Occipital lobe (tissue), 2 donors: ENCODE data around the gene EXOC4. TPM values are rescaled to one million over a fixed set of nuclear protein-coding genes. Genes with fewer than 3 reads are reported as not detected.

Experiments used
- DNase-seq: peaks from one replicate; lab custom pipeline; 2025; lab: John Stamatoyannopoulos, UW
- total RNA-seq: library from RNA; depleted of rRNA; stranded (reverse); fragments of >200 nt; gene quantifications from one replicate; pipeline ENCODE4 v1.2.3, GENCODE V29; 2014

EXOC4 gene
- total RNA-seq, 1 donor from 2014 or later: 341 TPM

GRCh38 chr7:133491201-133491691, 238.4 kb downstream of the EXOC4 start:
- no peak for DNase-seq

DNA sequence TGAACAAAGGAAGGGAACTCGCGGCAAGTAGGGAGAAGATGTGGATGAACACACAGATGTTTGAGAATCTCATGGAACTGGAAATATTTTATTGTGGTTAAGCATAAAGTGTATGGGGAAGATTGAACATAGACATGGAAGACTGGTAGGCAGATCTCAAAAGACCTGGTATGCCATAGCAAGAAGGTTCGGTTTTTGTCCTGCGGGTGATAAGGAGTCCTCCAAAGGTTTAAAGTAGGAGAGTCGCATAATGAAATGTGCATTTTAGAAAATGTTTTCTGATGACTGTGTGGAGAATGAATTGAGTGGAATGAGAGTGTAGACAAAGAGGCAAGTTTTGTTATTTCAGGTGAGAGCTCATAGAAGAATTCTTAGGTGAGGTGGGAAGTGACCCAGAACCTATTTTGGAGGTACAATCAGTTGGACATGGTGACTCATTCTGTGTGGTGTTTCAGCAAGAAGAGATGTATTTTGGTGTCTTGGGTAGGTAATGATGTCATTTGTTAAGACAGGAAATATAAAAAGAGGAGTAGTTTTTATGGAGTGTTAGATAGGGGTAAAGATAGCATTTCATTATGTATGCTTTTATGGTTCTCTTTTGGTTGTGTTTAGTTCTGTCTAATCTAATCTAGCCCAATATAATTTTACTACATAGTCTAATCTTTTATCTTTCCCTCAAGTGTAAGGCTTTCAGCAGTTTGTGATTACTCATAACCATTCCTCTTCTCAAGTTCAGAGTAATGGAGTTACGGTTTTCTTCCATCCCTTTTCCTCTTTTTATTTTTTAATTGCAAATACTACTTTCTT, 239.2 kb downstream of the EXOC4 start:
- DNase-seq: no peak

DNA sequence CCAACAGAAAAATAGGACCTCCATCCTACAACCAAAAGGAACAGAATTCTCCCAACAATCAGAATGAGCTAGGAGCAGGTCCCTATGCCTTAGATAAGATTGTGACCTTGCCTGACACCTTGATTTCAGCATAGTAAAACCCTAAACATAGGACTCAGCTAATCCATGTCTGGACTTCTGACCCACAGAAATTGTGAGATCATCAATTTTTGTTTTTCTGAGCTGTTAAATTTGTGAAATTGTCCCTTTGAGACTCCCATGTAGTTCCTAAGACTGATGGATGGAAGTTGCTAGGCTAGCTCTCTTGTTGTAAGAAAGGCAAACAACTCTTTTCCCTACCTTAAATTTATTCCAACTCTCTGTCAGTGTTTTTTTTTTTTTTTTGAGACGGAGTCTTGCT, 244.2 kb downstream of the EXOC4 start:
- no peak for DNase-seq

DNA sequence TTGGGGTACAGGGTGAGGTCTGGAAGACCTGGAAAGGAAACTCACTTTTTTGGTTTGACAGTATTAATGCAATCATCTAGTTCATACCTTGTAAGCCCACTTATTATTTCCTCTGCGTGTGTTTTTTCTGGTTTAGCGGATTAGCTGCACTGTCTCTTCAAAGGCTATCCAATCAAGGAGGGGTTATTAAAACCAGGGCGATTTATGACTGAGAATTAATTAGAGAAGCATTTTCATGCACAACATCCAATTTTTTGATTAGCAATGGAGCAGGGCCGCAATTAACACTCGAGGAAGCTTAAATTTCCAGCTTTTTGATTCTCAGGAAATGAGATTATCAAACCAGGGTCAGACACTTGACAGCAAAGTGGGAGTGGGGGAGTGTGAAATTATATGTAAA, 248.9 kb downstream of the EXOC4 start:
- no peak for DNase-seq

DNA sequence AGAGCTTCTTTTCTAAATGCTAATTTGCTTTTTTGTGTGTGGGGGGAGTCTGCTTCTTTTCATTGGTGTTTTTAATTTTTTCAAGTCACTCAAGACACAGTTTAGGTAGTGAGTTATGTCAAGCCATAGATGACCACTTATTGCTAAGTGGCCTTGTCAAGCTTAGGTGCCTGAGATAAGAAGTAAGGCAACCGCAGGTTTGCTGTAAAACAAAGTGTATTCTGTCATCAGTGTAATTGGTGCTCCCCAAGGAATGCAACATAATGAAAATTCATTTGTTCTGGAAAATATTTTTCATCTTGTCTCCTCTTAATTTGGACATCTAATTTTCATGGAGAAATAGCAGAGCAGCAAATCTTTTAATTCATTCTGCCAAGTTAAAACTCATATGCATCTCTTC, 249.6 kb downstream of the EXOC4 start:
- DNase-seq: no peak

GRCh38 chr7:133502972-133503371, 250.1 kb downstream of the EXOC4 start:
- no peak for DNase-seq

DNA sequence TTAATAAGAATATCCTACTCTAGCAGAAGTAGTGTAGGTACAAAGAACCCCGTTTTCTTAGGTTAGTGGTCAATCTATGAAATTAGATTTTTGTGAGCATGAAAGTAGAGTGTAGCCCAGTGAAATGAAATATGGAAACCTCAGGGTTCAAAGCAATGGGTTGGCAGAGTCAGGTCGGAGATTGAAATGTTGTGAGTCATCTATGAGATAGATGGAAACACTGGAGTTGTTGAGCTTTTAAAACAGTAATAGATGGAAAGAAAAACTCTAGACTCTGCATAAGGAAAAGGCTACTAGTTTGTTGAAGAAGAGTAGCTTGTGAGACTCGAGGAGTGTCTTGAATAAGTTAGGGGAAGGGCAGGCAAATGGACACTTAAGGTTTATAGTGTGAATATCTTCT, 251.9 kb downstream of the EXOC4 start:
- DNase-seq: no peak

DNA sequence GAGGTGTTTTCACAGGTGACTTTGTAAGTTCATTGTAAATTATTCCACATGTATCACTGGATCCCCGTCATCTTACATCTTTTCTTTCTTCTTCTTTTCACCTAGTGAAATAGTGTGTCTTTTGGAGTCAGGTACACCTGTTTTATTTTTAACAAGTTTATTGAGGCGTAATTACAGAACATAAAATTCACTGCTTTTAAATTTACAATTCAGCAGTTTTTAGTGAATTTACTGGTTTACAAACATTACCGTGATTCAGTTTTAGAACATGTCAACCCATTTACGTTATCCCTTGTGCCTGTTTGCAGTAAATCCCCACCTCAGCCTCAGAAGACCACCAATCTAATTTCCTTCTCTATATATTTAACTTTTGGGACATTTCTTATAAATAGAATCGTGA, 256.9 kb downstream of the EXOC4 start:
- DNase-seq: no peak

- no peak for DNase-seq
Observed at GRCh38 chr7:133510326-133511055, 257.6 kb downstream of the EXOC4 start.

- DNase-seq: no peak
Observed at GRCh38 chr7:133511252-133511651, 258.4 kb downstream of the EXOC4 start.

- DNase-seq: no peak
Observed at GRCh38 chr7:133511708-133512107, 258.8 kb downstream of the EXOC4 start.

- DNase-seq: no peak
Observed at GRCh38 chr7:133512560-133512959, 259.7 kb downstream of the EXOC4 start.

GRCh38 chr7:133513608-133514007, 260.7 kb downstream of the EXOC4 start:
- DNase-seq: no peak

DNA sequence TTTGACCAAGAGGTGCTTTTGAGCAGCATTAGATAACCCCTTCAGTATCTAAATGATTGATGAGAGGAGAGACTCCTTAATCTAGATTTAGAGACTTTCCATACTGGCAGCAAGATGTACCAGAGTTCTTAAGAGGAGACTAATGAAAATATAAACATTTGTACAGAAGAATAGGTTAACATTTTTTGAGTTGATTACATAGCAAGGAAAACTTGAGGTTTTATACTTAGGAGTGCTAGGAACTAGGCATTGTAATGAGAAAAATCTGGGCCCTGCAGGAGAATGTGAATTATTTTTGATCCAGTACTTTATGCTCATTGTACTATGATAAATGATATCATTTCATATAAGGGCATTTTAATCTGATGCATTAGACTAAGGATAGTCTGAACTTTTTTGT, 261.7 kb downstream of the EXOC4 start:
- no peak for DNase-seq

DNA sequence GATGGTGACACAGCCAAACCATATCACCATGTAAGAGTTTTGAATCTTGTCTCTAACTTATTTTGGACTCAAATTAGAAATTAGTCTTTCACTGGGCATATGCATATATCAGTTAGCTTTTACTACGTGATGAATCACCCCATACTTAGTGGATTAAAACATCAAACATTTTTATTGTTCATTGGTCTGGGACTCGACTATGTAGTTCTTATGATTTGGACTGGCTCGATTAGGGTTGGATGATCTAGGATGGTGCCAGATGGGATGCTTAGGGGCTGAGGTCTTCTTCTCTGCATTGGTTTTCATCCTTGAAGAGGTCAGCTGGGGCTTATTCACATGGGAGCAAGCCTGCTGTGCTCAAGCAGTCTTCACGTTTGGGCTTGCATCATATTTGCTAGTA, 264.9 kb downstream of the EXOC4 start:
- DNase-seq: no peak

DNA sequence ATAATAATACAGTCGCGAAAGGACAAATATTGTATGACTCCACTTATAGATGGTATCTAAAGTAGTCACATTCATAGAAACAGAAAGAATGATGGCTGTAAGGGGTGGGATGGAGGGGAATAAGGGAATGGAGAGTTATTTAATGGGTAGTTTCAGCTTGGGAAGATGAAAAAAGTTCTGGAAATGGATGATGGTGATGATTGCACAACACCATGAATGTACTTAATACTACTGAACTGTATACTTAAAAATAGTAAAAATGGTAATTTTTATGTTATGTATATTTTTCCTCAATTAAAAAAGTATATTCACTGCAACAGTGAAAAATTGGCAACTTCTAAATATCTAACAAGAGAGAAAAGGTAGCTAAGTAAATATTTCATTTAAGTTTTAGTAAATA, 265.8 kb downstream of the EXOC4 start:
- no peak for DNase-seq

DNA sequence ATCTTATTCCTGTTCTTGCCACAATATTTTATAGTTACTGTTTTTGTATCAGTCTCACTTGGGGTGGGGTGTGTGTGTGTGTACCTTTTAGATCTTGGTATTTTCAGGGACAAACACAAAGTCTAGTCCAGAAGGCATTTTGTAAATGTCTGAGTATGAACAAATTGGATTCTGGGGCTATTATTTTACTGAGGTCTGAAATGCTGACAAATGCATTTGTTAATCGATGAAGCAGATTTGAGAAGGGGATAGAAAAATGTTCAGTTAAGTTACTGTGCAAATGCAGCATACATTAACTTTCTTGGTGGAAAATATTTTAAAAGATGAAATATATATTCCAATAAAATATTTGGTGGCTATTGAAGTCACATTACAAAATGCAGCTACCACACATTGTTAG, 267.4 kb downstream of the EXOC4 start:
- no peak for DNase-seq

DNA sequence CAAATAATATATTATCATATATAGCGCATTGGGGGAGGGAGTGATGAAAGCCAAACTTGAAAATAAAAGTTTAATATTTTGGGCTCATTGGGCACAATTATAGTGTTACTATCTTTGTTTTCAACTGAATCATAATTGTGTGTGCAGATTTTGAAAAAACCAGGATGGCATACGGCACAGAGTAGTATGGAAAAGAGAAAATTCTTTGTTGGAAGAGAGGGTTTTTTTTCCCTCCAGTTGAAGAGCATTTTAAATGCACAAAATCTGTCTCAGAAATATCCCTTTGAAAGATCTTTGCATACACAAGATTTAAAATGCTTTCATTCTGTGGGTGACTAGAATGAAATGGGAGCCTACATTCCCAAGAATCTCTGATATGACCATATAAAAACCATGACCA, 269.6 kb downstream of the EXOC4 start:
- DNase-seq: no peak

GRCh38 chr7:133528796-133529195, 275.9 kb downstream of the EXOC4 start:
- DNase-seq: no peak

DNA sequence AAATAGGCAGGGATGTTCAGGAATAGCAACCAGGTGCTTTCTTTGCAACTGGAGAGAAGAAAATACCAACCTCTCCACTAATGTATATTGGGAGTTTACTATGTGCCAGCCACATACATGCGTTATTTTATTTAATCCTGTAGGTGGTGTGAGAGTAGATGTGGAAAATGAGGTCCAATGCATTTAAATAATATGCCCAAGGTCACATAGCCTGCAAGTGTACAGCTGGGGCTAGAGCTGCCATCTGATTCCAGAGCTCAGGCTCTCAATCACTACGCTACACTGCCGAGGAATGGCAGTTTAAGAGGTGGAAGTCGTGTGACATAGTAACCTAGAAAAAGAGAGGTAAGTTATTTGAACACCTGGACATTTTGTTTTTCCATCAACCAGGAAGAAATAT, 277.0 kb downstream of the EXOC4 start:
- DNase-seq: no peak

- no peak for DNase-seq
Observed at GRCh38 chr7:133530682-133531081, 277.8 kb downstream of the EXOC4 start.

- no peak for DNase-seq
Observed at GRCh38 chr7:133534816-133535215, 281.9 kb downstream of the EXOC4 start.

DNA sequence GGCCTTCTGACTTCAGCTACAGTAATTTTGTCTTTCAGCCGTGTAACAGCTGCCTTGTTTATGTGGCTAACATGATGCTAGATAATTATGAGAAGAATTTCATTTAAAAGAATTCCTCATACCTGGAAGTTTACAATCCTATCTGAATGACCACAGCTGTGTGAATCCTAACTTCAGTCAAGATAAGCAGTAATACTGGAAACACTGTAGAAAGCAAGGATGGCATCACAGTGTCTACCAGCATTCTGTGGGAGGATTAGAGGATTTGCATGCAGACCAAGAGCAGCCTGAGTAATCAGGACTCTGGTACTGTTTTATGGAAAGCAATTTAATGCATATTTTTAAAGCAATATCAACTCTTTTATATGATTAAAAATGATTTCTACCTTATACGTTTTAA, 282.4 kb downstream of the EXOC4 start:
- no peak for DNase-seq
